Calu3 (cell line): Measurements from ENCODE around the gene EEPD1. TPM values are rescaled to one million over a fixed set of nuclear protein-coding genes. Genes with fewer than 3 reads are reported as not detected.

Source experiments
- BruUV-seq: library from RNA; stranded (reverse); fragments of 400-500 nt; replicated peaks from 2 replicates; lab custom pipeline; 2021; lab: Mats Ljungman, UMichigan
- CTCF ChIA-PET: fragments of 300-600 bp; sonication (Branson Sonifier 250); formaldehyde crosslinking; loops from one replicate; lab custom pipeline; 2022; ENCODE audit warnings: antibody characterized with exemption; lab: Charles Lee
- DNase-seq: peaks from one replicate; pipeline ENCODE4 v3.0.0; 2022
- H3K27ac Mint-ChIP-seq: one replicate; pipeline ENCODE4 v1.8.0; 2022; ENCODE audit warnings: mixed read lengths; ENCODE audit not compliant: unreplicated experiment
- H3K27me3 Mint-ChIP-seq: one replicate; pipeline ENCODE4 v1.8.0; 2022; ENCODE audit warnings: mixed read lengths; ENCODE audit not compliant: unreplicated experiment
- H3K36me3 Mint-ChIP-seq: one replicate; pipeline ENCODE4 v1.8.0; 2022; ENCODE audit warnings: mild to moderate bottlenecking, moderate library complexity, mixed read lengths; ENCODE audit not compliant: insufficient read depth, unreplicated experiment
- H3K4me1 Mint-ChIP-seq: one replicate; pipeline ENCODE4 v1.8.0; 2022; ENCODE audit warnings: mild to moderate bottlenecking, low read depth, mixed read lengths; ENCODE audit not compliant: unreplicated experiment
- H3K4me3 Mint-ChIP-seq: one replicate; pipeline ENCODE4 v1.8.0; 2022; ENCODE audit warnings: mild to moderate bottlenecking, low read depth, moderate library complexity, mixed read lengths; ENCODE audit not compliant: unreplicated experiment
- H3K9me3 Mint-ChIP-seq: one replicate; pipeline ENCODE4 v1.8.0; 2022; ENCODE audit warnings: low read depth, mixed read lengths; ENCODE audit not compliant: unreplicated experiment
- CTCF ChIP-seq: fragments of 200-600 bp; IDR thresholded peaks from one replicate; pipeline ENCODE4 v1.8.0; 2022; ENCODE audit warnings: antibody characterized with exemption; ENCODE audit not compliant: unreplicated experiment
- intact Hi-C: fragments of 100-400 bp; cut with micrococcal nuclease; formaldehyde crosslinking; loops from one replicate; pipeline ENCODE4 v1.10.0; 2022; ENCODE audit not compliant: unreplicated experiment
- total RNA-seq: library from RNA; stranded (reverse); gene quantifications from 2 replicates; pipeline ENCODE4 v1.2.3, GENCODE V29; 2022

The EEPD1 gene
- total RNA-seq, 1 experiment from 2014 or later = 48.8 TPM

GRCh38 chr7:36343548-36343947 lies 190.5 kb downstream of the EEPD1 start:
- no peak for TF ChIP-seq CTCF
- CTCF ChIA-PET = interaction anchor here (0.6 kb wide), 1 partner anchor 288 kb away, joined by 3 read pairs; no protein-coding TSS in a partner anchor

GRCh38 chr7:36344622-36345021 lies 191.6 kb downstream of the EEPD1 start:
- Mint-ChIP-seq H3K9me3 (no peaks in the 10 kb centered on the region), H3K36me3 (no peaks in the 10 kb centered on the region), H3K27me3 (no peaks in the 10 kb centered on the region), H3K4me3 (no peak overlapping the region), H3K4me1 (peaks cover 13% of the 10 kb centered on the region), H3K27ac (no peak overlapping the region)
- intact Hi-C loops = no loop called here
- CTCF ChIA-PET = no interaction called here
- TF ChIP-seq CTCF = no peak
- BruUV-seq = no TSS peak
- no peak for DNase-seq

More at GRCh38 chr7:36343548-36343947, 190.5 kb downstream of the EEPD1 start:
- DNase-seq = no peak
- no TSS peak for BruUV-seq
- Mint-ChIP-seq H3K9me3 (no peaks in the 10 kb centered on the region), H3K27ac (no peak overlapping the region), H3K4me3 (no peak overlapping the region), H3K36me3 (no peaks in the 10 kb centered on the region), H3K27me3 (no peaks in the 10 kb centered on the region), H3K4me1 (peaks cover 10% of the 10 kb centered on the region)
- intact Hi-C loops = no loop called here

GRCh38 chr7:36346260-36346831 lies 193.3 kb downstream of the EEPD1 start:
- intact Hi-C loops = no loop called here
- CTCF ChIA-PET = no interaction called here
- Mint-ChIP-seq H3K9me3 (no peaks in the 10 kb centered on the region), H3K27me3 (no peaks in the 10 kb centered on the region), H3K4me1 (peaks cover 13% of the 10 kb centered on the region), H3K4me3 (no peak overlapping the region), H3K36me3 (no peaks in the 10 kb centered on the region), H3K27ac (no peak overlapping the region)
- no peak for TF ChIP-seq CTCF
- BruUV-seq = no TSS peak
- DNase-seq = no peak

GRCh38 chr7:36348256-36348655 lies 195.2 kb downstream of the EEPD1 start:
- no peaks in the 10 kb centered on the region for H3K9me3 Mint-ChIP-seq
- intact Hi-C loops = no loop called here
- H3K27me3 Mint-ChIP-seq = no peaks in the 10 kb centered on the region
- no peaks in the 10 kb centered on the region for H3K36me3 Mint-ChIP-seq
- no TSS peak for BruUV-seq
- CTCF ChIA-PET = no interaction called here
- DNase-seq = no peak
- no peak for TF ChIP-seq CTCF
- H3K4me3 Mint-ChIP-seq = no peak overlapping the region
- H3K27ac Mint-ChIP-seq = no peak overlapping the region
- H3K4me1 Mint-ChIP-seq = peaks cover 13% of the 10 kb centered on the region
